Endothelial cell of hepatic sinusoid (primary cell): ENCODE data around the gene GPR62.
"Not testable (repeated sequence)": the region's sequence is repeated elsewhere in the genome, so short reads cannot be mapped to it uniquely, and the experiment has no call there.

ENCODE experiments used
- in situ Hi-C: cut with HindIII; loops from 2 replicates; pipeline ENCODE4 v1.10.0; 2017; ENCODE audit warnings: low sequenced_read_pairs

The GPR62 gene

GRCh38 chr3:51955175-51955892 is at the start of gene GPR62:
GPR62 (plus strand) TSS chr3:51955381; CDS start chr3:51955653, 272 bp downstream.
- in situ Hi-C loops = no loop called here

- in situ Hi-C loops = no loop called here
These were observed 47.2 kb upstream of the GPR62 start for GRCh38 chr3:51908026-51908425.

GRCh38 chr3:51916418-51916817 is 38.8 kb upstream of the GPR62 start:
- in situ Hi-C loops = no loop called here

- in situ Hi-C loops = no loop called here
These were observed 34.1 kb upstream of the GPR62 start for GRCh38 chr3:51921081-51921578.

GRCh38 chr3:51927061-51927977 is 27.9 kb upstream of the GPR62 start:
- in situ Hi-C loops = no loop called here

GRCh38 chr3:51928438-51928837 is 26.7 kb upstream of the GPR62 start:
- in situ Hi-C loops = no loop called here

- in situ Hi-C loops = not testable (repeated sequence)
These were observed 26.2 kb upstream of the GPR62 start for GRCh38 chr3:51928981-51929380.

GRCh38 chr3:51929420-51930003 is 25.7 kb upstream of the GPR62 start:
- in situ Hi-C loops = no loop called here

GRCh38 chr3:51930439-51930838 is 24.7 kb upstream of the GPR62 start:
- in situ Hi-C loops = no loop called here

- in situ Hi-C loops = no loop called here
These were observed 23.4 kb upstream of the GPR62 start for GRCh38 chr3:51931756-51932155.

- in situ Hi-C loops = no loop called here
These were observed 22.5 kb upstream of the GPR62 start for GRCh38 chr3:51932471-51933370.

GRCh38 chr3:51933471-51934138 is 21.6 kb upstream of the GPR62 start:
- in situ Hi-C loops = no loop called here

GRCh38 chr3:51934139-51934850 is 20.9 kb upstream of the GPR62 start:
- in situ Hi-C loops = no loop called here

- in situ Hi-C loops = no loop called here
These were observed 19.9 kb upstream of the GPR62 start for GRCh38 chr3:51934991-51935885.

GRCh38 chr3:51935886-51936755 is 19.1 kb upstream of the GPR62 start:
- in situ Hi-C loops = no loop called here

- in situ Hi-C loops = no loop called here
These were observed 18.2 kb upstream of the GPR62 start for GRCh38 chr3:51937014-51937413.
